OCI-LY7 (cell line): ENCODE data around the gene DLGAP1. TPM values are rescaled to one million over a fixed set of nuclear protein-coding genes. Genes with fewer than 3 reads are reported as not detected.

Experiments used
- BruUV-seq: library from RNA; stranded (reverse); fragments of 400-500 nt; replicated peaks from 2 replicates; lab custom pipeline; 2021; lab: Mats Ljungman, UMichigan
- CTCF ChIA-PET: fragments of 300-600 bp; sonication (Branson Sonifier 250); formaldehyde crosslinking; loops from one replicate; lab custom pipeline; 2022; ENCODE audit warnings: antibody characterized with exemption; ENCODE audit not compliant: unreplicated experiment; lab: Charles Lee
- POLR2A ChIA-PET: fragments of 300-600 bp; sonication (Branson Sonifier 250); formaldehyde crosslinking; loops from one replicate; lab custom pipeline; 2022; ENCODE audit warnings: antibody characterized with exemption; lab: Charles Lee
- DNase-seq: peaks from one replicate; pipeline ENCODE4 v3.0.0-alpha.2; 2015; ENCODE audit warnings: low spot score
- H2AFZ ChIP-seq: fragments of 200-600 bp; sonication (generic), shearing (Covaris generic); 2 replicates; pipeline ENCODE4 v1.6.1; 2014; ENCODE audit warnings: mild to moderate bottlenecking, antibody characterized with exemption, low read length, moderate library complexity
- H3K27ac ChIP-seq: fragments of 200-600 bp; sonication (generic); 2 replicates; pipeline ENCODE4 v1.5.1; 2014; ENCODE audit warnings: mixed run types, low read depth, mild to moderate bottlenecking, moderate library complexity, low read length, inconsistent platforms; ENCODE audit not compliant: poor library complexity, severe bottlenecking
- H3K36me3 ChIP-seq: fragments of 200-600 bp; sonication (generic); 2 replicates; pipeline ENCODE4 v1.6.1; 2014; ENCODE audit warnings: mild to moderate bottlenecking, antibody characterized with exemption, low read length, moderate library complexity, mixed read lengths; ENCODE audit not compliant: insufficient read depth
- H3K4me1 ChIP-seq: fragments of 200-600 bp; sonication (generic); 2 replicates; pipeline ENCODE4 v1.5.1; 2014; ENCODE audit warnings: mild to moderate bottlenecking, low read length; ENCODE audit not compliant: insufficient read depth, poor library complexity, severe bottlenecking
- H3K4me2 ChIP-seq: fragments of 200-600 bp; sonication (generic); 2 replicates; pipeline ENCODE4 v1.6.1; 2014; ENCODE audit warnings: mild to moderate bottlenecking, low read length
- H3K4me3 ChIP-seq: fragments of 200-600 bp; sonication (generic); 2 replicates; pipeline ENCODE4 v1.5.1; 2014; ENCODE audit warnings: mild to moderate bottlenecking, low read depth, low read length; ENCODE audit not compliant: poor library complexity, severe bottlenecking
- H3K79me2 ChIP-seq: fragments of 200-600 bp; sonication (generic); 2 replicates; pipeline ENCODE4 v1.6.1; 2016; ENCODE audit warnings: low read depth, mild to moderate bottlenecking, low read length, moderate library complexity, mixed read lengths; ENCODE audit not compliant: insufficient read depth
- H3K9me2 ChIP-seq: fragments of 200-600 bp; sonication (generic); 2 replicates; pipeline ENCODE4 v1.6.1; 2016; ENCODE audit warnings: mild to moderate bottlenecking, low read length, mixed read lengths; ENCODE audit not compliant: insufficient read depth
- H3K9me3 ChIP-seq: fragments of 200-600 bp; sonication (generic); 2 replicates; pipeline ENCODE4 v1.6.1; 2014; ENCODE audit warnings: mild to moderate bottlenecking, mixed run types, low read length, mixed read lengths
- H4K20me1 ChIP-seq: fragments of 200-600 bp; sonication (generic); 2 replicates; pipeline ENCODE4 v1.6.1; 2014; ENCODE audit warnings: mild to moderate bottlenecking, antibody characterized with exemption, low read length, moderate library complexity, mixed read lengths; ENCODE audit not compliant: insufficient read depth
- EZH2phosphoT487 ChIP-seq: fragments of 200-600 bp; sonication (generic); IDR thresholded peaks from 2 replicates; pipeline ENCODE4 v1.6.1; 2018; ENCODE audit warnings: low read depth, borderline replicate concordance, mild to moderate bottlenecking, mixed run types, antibody characterized with exemption, low read length, moderate library complexity, mixed read lengths
- intact Hi-C: fragments of 100-400 bp; cut with micrococcal nuclease; formaldehyde crosslinking; loops from one replicate; pipeline ENCODE4 v1.10.0; 2022; ENCODE audit not compliant: unreplicated experiment
- total RNA-seq, 2 experiments: library from RNA; depleted of rRNA in 1 of 2; stranded (reverse); fragments of >200 nt in 1 of 2; shearing (Covaris generic) in 1 of 2; gene quantifications; 2 replicates each; pipeline ENCODE4 v1.2.3, GENCODE V29; 2014 to 2022
- TF ChIP-seq, protein P1 (sequence below): fragments of 200-600 bp; sonication (generic); conservative IDR thresholded peaks from 2 replicates; pipeline ENCODE4 v1.5.1; 2014; ENCODE audit warnings: mild to moderate bottlenecking, antibody characterized with exemption, low read length, moderate library complexity, mixed read lengths

Gene DLGAP1
- total RNA-seq, 2 experiments from 2014 or later, result 0.22 TPM; not detected in 1

DNA sequence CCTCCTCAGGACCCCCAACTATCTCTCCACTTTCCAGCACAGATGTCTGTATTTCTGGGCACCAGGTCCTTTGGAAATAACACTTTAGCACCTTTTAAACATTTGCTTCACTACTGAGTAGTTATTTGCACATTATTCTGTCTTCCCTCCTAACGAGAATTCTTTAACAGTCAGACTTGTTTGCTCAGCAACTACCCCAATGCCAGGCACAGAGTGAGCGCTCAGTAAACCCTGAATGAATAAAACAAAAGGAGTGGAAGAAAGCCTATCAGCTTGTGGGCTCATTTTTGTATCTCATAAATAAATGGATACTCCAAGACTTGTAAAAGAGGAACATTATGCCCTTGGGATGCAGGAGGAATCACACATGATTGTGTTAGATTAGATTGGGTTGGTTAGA, 554.8 kb downstream of the DLGAP1 start:
- no peaks in the 10 kb centered on the region for H3K9me3 ChIP-seq
- no peak overlapping the region for H2AFZ ChIP-seq
- no peaks in the 10 kb centered on the region for H3K36me3 ChIP-seq
- intact Hi-C loops, result no loop called here
- H3K9me2 ChIP-seq, result no peaks in the 10 kb centered on the region
- DNase-seq, result no peak
- H3K4me3 ChIP-seq, result no peak overlapping the region
- CTCF ChIA-PET, result no interaction called here
- POLR2A ChIA-PET, result interaction anchor here (1.5 to 2.2 kb wide), 3 partner anchors 11 to 14 kb away, joined by 4 to 11 read pairs (median 7); no protein-coding TSS in a partner anchor
- H3K79me2 ChIP-seq, result no peaks in the 10 kb centered on the region
- H3K4me1 ChIP-seq, result peaks cover 4% of the 10 kb centered on the region
- TF ChIP-seq, protein P1, sequence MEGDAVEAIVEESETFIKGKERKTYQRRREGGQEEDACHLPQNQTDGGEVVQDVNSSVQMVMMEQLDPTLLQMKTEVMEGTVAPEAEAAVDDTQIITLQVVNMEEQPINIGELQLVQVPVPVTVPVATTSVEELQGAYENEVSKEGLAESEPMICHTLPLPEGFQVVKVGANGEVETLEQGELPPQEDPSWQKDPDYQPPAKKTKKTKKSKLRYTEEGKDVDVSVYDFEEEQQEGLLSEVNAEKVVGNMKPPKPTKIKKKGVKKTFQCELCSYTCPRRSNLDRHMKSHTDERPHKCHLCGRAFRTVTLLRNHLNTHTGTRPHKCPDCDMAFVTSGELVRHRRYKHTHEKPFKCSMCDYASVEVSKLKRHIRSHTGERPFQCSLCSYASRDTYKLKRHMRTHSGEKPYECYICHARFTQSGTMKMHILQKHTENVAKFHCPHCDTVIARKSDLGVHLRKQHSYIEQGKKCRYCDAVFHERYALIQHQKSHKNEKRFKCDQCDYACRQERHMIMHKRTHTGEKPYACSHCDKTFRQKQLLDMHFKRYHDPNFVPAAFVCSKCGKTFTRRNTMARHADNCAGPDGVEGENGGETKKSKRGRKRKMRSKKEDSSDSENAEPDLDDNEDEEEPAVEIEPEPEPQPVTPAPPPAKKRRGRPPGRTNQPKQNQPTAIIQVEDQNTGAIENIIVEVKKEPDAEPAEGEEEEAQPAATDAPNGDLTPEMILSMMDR, result no peak
- no peak for TF ChIP-seq EZH2phosphoT487
- no peaks in the 10 kb centered on the region for H4K20me1 ChIP-seq
- H3K27ac ChIP-seq, result no peak overlapping the region
- no TSS peak for BruUV-seq
- H3K4me2 ChIP-seq, result no peak overlapping the region

DNA sequence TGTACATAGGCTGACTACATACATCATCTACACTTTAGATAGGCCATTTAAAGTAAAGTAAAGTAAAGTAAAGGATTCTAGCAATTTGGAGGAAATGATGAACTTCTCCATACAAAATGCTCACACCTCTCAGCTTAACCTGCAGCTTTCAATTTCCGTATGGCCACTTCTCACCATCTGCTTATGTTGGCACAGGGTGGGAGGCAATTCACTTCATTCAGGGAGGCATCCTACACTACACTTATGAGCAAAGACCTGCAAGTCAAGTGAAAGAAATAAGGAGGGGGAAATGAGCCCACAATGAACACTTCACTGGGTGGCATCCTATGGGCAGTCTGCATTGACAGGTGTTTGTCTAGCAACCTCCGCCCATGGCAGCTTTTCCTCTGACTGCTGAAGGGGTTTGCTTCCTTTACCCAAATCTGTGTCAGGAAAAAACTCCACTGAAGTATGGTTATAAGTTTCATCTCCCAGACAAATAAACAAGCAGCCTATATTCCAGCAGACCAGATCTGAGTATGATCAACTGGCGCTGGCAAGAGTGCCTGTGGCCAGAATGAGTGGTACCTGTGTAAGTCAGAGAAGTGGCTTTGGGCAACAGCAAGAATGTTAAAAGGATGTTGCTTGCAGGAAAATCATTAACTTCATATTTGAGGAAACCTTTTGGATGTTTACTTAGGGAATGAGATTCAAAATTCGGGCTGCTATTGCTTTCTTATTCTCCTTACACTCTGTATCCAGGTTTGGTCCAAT, 556.1 kb downstream of the DLGAP1 start:
- Histone ChIP-seq H3K79me2 (no peaks in the 10 kb centered on the region), H4K20me1 (no peaks in the 10 kb centered on the region), H2AFZ (no peak overlapping the region), H3K36me3 (no peaks in the 10 kb centered on the region), H3K4me2 (no peak overlapping the region), H3K27ac (no peak overlapping the region), H3K9me2 (no peaks in the 10 kb centered on the region), H3K4me1 (peaks cover 4% of the 10 kb centered on the region), H3K4me3 (no peak overlapping the region), H3K9me3 (no peaks in the 10 kb centered on the region)
- TF ChIP-seq EZH2phosphoT487, result no peak
- TF ChIP-seq, protein P1, result no peak
- no peak for DNase-seq
- no TSS peak for BruUV-seq
- CTCF ChIA-PET, result no interaction called here
- POLR2A ChIA-PET, result interaction anchor here (0.6 to 2.2 kb wide), 3 partner anchors 13 to 489 kb away, joined by 3 to 11 read pairs (median 4); no protein-coding TSS in a partner anchor
- intact Hi-C loops, result no loop called here

DNA sequence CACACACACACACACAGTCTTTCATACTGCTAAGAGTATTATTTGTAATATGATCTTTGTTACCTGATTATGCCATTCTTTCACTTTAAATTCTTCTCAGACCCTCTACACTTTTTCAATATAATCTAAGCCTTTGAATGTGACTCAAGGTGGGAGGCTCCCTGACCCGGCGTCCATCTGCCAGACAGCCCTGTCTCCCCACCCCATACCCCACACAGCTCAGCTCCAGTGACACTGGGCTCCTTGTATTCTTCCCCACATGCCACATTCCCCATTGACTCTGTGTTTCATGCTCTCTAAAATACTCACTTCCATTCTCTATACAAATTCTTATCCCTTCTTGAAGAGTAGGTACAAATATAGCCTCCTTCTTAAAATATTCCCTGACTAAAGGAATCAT, 563.0 kb downstream of the DLGAP1 start:
- Histone ChIP-seq H3K4me1 (peaks cover 7% of the 10 kb centered on the region), H3K9me2 (no peaks in the 10 kb centered on the region), H2AFZ (no peak overlapping the region; the same call in 1 of the 2 replicates), H3K4me3 (no peak overlapping the region), H4K20me1 (no peaks in the 10 kb centered on the region), H3K9me3 (no peaks in the 10 kb centered on the region), H3K27ac (no peak overlapping the region), H3K4me2 (no peak overlapping the region), H3K79me2 (no peaks in the 10 kb centered on the region), H3K36me3 (no peaks in the 10 kb centered on the region)
- CTCF ChIA-PET, result no interaction called here
- intact Hi-C loops, result no loop called here
- DNase-seq, result no peak
- POLR2A ChIA-PET, result interaction anchor here (0.8 kb wide), 1 partner anchor 10 kb away, joined by 3 read pairs; no protein-coding TSS in a partner anchor
- TF ChIP-seq, protein P1, result no peak
- no peak for TF ChIP-seq EZH2phosphoT487
- no TSS peak for BruUV-seq
